ENCODE results near the gene MTTP.

The MTTP gene

DNA sequence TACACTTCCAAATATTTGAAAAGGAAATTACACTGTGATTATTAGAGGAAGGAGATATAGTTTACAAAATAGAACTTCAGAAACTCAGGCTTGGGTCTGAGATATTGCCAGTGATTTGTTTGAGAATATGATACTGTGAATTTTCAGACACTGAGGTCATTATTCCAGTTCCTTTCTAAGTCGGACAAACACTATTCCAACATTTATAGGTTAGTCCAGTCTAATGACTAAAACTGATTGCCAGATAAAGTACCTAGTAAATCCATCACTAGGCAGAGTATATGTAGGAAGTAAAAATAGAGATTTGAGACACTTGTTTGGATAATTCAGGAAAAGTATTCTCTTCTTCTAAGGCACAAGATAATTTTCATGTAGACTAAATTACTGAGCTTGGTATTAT lies 13.2 kb downstream of the MTTP start:
- no peak overlapping the region for H3K4me3 ChIP-seq (ENCODE audit: low read depth, low read length)
- no peak for DNase-seq (ENCODE audit: low read depth)

DNA sequence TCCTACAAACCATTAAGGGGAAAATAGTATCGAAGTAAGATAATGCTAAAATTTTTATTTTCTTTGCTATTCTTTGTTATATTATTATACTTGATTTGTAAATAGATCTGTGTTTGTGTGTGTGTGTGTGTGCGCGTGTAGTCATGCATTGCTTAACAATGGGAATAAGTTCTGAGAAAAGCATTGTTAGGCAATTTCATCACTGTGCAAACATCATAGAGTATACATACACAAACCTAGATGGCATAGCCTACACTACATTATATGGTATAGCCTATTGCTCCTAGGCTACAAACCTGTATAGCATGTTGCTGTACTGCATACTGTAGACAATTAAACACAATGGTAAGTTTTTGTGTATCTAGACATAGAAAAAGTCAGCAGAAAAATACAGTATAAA lies 17.1 kb downstream of the MTTP start:
- DNase-seq (ENCODE audit: low read depth) = no peak
- H3K4me3 ChIP-seq (ENCODE audit: low read depth, low read length) = no peak overlapping the region

DNA sequence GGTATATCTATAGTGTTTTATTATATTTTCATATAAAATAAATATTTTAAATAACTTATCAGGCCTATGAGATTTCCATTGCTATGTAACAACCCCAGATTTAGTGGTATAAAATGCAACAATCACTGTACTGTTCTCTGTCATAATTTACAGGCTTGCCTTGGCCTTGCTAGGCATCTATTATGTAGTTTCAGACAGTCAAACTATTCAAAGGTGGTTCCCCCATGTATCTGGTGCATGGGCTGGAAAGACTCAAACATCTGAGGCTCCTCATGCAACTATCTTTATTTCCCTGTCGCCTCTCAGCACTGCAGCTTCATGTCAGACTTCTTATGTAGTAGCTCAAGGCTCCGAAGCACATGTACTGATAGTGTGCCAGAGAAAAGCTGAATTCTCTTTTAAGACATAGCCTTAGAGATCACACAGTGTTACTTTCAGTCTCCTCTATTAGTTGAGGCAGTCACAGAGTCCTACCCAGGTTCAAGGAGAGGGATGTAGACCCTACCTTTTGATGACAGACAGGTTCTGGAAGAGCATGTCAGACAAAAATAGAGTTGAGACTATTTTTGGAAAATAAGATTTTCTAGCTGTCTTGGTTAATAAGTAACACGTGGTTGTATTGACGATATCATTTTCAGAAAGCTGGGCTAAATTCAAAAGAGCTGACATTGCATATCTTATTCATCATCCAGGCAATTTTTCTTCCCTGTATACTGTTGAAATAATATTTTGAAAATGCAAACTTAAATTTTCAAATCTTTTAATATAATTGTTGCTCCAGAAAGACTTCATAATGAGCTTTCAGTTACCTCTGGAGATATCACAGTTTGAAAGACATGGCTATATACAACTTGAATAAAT lies 19.4 kb downstream of the MTTP start:
- DNase-seq (ENCODE audit: low read depth) = no peak
- H3K4me3 ChIP-seq (ENCODE audit: low read depth, low read length) = no peak overlapping the region

DNA sequence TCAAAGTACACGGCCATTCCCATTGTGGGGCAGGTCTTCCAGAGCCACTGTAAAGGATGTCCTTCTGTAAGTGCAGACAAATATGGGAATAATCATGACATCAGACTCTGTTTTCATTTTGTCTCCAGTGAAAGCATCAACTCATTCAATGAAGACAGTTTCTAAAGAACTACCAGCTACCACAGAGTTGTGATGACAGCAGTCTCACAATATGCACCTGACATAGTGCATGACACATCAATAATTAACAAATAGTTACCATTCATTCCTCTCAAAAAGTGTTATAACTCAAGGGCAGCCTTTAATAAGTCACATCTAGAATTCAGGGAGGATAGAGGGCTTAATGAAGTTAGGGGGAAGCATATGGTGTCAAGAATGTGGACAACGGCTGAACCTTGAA lies 20.2 kb downstream of the MTTP start:
- no peak for DNase-seq (ENCODE audit: low read depth)
- H3K4me3 ChIP-seq (ENCODE audit: low read depth, low read length) = no peak overlapping the region

DNA sequence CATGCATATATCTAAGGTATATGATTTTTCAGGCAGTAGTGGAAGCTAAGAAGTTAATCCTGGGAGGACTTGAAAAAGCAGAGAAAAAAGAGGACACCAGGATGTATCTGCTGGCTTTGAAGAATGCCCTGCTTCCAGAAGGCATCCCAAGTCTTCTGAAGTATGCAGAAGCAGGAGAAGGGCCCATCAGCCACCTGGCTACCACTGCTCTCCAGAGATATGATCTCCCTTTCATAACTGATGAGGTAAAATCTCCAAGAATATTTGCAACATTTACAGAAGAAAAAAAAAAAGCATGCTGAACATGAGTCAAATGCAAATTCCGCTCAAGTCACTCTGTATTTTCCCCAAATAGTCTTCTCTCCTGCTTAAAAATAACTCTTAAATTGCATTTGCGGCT lies 32.1 kb downstream of the MTTP start:
- no peak for DNase-seq (ENCODE audit: low read depth)
- H3K4me3 ChIP-seq (ENCODE audit: low read depth, low read length) = no peak overlapping the region

DNA sequence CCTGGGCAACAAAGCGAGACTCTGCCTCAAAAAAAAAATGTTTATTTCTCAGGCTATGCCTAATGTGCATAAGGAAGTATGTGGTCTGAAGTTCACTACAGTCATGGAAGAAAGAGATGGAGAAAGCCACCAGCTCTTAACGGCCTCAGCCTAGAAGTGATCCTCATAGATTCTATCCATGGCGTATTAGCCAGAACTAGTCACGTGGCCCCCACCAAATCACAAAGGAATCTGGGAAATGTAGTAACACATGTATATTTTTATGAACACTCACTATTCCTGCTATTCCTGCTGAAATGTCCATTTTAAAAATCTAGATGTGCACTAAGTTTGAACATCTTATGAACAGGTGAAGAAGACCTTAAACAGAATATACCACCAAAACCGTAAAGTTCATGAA lies 33.8 kb downstream of the MTTP start:
- no peak overlapping the region for H3K4me3 ChIP-seq (ENCODE audit: low read depth, low read length)
- DNase-seq (ENCODE audit: low read depth) = no peak

DNA sequence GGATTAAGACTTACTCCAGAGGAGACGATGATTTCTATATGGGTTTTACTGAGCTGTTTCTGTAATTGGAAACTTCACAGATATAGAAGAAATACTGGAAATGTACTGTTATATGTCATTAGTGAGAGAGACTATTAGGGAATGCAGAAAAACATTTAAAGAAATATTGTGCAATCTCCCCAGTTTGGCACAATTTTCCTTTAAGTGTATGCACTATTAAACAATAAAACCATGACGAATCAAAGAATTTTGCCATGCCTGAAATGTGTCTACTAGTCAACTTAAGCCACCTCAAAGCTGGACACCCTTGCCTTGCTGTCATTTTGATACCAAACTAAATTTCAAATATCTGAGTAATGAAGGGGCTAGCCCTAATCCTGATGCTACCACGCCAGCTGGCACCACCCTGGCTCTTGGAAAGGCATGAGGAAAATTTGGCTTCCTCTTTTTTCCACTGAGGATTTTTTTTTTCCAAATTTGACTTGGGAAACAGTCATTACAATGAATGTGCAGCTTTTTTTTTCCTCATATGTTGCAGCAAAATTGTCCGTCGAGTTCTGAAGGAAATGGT lies 36.1 kb downstream of the MTTP start:
- DNase-seq (ENCODE audit: low read depth) = no peak
- no peak overlapping the region for H3K4me3 ChIP-seq (ENCODE audit: low read depth, low read length)

DNA sequence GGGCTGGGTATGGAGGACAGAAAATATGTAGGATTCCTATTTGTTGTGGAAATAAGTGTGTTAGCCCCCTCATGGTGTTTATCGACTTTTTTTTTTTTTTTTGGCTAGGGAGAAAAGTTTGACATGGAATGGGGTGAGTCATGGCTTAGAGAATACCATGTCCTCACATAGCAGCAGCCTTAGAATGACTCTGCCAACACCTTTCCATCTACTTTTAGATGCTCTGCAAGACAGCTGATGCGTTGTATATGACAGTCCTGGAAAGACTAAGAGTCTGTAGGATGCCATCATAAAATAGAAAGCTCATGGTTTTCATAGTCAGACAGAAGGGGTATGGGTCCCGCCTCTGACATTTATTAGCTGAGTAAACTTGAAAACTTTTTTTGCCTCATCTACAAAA lies 37.7 kb downstream of the MTTP start:
- no peak overlapping the region for H3K4me3 ChIP-seq (ENCODE audit: low read depth, low read length)
- DNase-seq (ENCODE audit: low read depth) = no peak

DNA sequence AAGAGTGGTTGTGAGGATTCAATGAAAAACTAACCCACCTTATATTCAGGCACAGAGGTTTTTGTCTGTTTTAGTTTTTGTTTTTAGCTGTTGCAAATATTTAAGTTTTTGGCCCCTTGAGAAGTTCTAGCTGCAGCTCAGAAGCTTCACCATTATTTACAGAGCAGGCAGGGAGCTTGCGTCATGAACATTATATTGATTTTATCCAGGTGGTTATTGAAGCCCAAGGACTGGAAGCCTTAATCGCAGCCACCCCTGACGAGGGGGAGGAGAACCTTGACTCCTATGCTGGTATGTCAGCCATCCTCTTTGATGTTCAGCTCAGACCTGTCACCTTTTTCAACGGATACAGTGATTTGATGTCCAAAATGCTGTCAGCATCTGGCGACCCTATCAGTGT lies 38.1 kb downstream of the MTTP start:
- no peak for DNase-seq (ENCODE audit: low read depth)

DNA sequence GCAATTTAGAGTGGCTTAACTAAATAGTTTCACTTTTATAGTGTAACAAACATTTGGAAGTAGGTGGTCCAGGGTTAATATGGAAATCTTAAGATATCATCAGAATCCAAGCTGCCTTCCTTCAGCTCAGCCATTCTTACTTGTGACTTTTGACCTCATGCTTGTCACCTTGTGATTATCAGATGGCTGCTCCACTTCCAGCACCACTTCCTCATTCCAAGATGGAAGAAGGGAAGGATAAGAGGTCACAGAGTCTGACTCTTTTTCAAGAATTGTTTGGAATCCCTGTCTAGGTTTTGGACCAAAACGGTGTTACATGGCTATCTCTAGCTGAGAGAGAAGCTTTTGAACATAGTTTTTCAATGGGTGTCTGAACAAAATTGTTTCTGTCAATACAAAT lies 39.9 kb downstream of the MTTP start:
- DNase-seq (ENCODE audit: low read depth) = no peak
- no peak overlapping the region for H3K4me3 ChIP-seq (ENCODE audit: low read depth, low read length)

More for the DNA sequence above, 38.1 kb downstream of the MTTP start:
- H3K4me3 ChIP-seq (ENCODE audit: low read depth, low read length) = no peak overlapping the region

DNA sequence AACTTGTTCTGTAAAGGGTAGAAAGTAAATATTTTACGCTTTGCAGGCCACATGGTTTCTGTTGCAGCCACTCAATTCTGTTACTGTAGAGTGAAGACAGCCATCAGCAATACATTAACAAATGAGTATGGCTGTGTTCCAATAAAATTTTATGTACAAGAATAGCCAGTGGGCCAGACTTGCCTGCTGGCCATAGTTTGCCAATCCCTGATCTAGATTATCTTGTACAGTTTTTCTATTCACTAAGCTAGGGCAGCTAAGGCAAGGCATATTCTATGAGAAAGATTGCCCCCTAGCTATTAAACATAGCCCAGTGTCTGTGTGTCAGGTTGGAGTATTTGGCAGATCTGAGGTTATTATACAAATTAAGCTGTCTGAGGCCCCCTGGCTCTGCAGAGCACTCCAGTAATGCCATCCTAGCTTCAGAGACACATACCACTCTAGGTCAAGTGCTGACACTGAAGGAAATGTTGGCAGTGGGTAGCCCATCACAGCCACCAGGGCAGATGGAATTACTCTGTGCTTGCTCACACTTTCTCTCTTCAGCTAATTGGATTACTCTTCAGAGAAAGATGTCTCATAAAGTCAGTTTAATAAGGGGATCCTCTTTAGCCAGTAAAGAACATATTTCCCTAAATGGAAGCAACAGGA lies 40.7 kb downstream of the MTTP start:
- DNase-seq (ENCODE audit: low read depth) = no peak
- H3K4me3 ChIP-seq (ENCODE audit: low read depth, low read length) = no peak overlapping the region

DNA sequence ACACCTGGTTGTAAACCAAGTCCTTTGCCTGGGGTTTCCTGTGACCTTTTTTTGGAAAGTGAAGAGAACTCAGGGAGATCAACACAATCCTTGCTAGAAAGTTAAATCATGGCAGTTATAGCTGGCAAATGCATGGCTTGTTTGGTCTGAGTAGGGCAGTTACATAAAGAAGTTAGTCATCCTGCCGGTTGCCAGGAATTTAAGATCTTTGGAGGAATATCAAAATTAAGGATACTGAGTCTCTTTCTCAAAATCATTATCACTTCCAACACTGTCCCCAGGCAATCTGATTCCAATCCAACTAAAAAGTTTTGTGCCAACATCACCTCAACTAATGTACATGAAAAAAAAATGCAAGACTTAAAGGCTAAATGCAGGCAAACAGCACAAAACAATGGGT lies 42.8 kb downstream of the MTTP start:
- no peak for DNase-seq (ENCODE audit: low read depth)
- H3K4me3 ChIP-seq (ENCODE audit: low read depth, low read length) = no peak overlapping the region

DNA sequence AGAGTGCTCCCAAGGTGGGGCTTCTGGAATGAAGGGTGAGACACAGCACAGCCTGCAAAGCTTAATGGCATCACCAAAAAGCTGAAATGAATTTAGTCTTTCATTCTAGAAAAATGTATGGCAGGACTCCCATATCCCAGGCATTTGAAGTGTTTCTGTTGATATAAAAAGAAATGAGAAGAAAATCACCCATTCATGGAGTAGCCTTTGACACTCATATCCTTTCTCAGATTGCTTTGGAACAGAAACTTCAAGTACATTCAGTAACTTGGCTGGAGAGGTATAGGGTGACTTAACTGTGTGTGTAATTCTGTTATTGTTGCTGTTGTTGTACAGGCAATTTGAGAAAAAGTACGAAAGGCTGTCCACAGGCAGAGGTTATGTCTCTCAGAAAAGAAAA lies 47.7 kb downstream of the MTTP start:
- H3K4me3 ChIP-seq (ENCODE audit: low read depth, low read length) = no peak overlapping the region

DNA sequence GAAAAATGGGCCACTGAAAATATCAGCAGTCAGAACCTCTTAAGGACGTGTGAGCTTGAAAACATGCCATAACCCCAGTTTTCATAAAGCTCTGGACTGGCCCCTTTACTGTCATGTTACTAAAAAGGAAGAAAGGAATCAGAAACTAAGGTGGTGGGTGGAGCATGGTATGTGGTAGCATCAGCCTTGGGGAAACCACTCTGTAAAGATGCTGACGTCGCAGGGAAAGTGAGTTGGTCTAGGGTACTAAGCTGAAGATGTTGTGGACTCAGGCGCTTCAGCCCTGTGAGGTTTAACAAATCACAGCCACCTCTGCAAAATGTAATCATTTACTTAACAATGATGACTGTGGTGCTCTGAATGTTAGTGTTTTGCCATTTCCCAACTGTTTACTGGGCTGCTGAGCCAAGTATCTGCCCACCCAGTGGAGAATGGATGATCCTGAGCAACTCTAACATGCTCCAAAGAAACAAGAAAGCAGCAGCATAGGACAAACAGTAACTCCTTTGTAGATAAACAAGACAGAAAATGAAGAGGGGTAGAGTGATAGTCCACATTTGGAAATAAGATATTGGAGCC lies 49.6 kb downstream of the MTTP start:
- no peak overlapping the region for H3K4me3 ChIP-seq (ENCODE audit: low read depth, low read length)
- DNase-seq (ENCODE audit: low read depth) = no peak

More for the DNA sequence above, 47.7 kb downstream of the MTTP start:
- no peak for DNase-seq (ENCODE audit: low read depth)

DNA sequence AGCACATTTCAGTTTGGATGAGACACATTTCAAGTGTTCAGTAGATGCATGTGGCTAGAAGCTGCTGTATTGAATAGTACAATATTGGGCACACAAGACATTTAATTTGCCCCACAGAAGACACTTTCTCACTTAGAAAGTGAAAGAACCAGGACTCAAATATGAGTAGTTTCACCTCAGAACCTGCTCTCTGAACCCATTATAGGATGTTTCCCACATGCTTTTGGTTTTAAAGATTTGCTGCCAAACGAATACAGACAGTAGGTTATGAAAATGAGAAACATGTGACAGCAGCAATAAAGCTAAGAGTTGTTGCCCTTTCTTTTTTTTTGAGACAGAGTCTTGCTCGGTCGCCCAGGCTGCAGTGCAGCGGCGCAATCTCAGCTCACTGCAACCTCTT lies 50.7 kb downstream of the MTTP start:
- no peak overlapping the region for H3K4me3 ChIP-seq (ENCODE audit: low read depth, low read length)
- DNase-seq (ENCODE audit: low read depth) = no peak

DNA sequence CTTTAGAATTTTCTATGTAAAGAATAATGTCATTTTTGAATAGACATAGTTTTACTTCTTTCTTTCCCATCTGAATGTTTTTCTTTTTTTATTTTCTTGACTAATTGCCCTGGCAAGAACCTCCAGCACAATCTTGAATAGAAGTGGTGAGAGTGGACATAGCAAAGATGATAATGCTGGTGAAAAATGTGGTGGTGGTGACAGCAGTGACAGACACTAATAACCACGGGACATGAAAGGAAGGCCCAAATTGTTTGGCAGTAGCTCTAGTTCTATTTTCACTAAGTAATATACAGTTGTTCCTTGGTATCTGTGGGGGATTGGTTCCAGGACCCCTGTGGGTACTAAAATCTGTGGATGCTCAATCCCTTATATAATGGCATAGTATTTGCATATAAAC lies 53.4 kb downstream of the MTTP start:
- no peak for DNase-seq (ENCODE audit: low read depth)
- H3K4me3 ChIP-seq (ENCODE audit: low read depth, low read length) = no peak overlapping the region

DNA sequence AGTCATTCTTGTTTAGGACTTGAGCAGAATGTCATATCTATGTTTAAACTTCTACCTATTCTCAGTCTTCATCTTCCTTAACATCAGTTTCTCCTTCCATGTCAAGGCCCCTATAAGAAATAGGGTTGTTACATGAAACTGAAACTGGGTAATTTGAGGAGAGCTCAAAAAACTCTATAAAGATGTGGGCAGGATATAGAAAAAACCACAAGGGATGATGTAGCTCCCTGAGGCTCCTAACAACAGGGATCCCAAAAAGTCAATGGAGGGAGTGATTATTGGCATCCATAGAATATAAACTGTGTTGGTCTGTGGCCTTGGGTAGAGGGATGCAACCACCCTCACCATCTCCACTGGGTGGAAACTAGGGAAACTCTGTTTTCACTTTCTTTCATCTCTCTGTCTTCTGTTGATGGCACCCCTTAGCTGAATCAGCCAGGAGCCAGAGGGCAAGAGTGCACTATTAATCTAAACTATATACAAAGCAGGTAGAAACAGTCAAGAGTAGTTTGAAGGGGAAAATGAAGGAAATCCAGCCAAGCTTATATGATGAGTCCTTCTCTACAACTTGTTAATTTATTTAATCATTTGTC lies 55.4 kb downstream of the MTTP start:
- DNase-seq (ENCODE audit: low read depth) = no peak

DNA sequence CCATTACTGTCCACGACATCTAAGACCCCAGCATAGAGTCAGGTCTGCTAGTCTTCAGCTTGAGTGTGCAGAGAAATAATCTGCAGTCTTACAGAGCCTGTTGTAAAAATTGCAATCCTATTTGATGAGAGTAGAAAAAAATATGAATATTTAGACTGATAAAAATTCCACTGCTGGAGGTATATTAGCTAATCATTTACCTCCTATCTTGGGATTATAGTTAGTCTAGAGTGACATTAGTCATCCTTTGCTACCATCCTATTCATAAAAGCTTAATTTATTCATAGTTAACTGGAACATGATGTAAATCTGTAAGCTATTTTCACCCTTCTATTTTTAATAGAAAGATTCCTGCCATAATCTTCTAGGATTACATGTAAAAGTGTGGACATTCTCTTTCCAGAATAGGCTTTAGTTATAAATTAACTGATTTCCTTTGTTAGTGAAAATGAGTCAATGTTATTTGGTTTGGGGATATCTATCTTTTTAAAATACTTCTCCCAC lies 56.3 kb downstream of the MTTP start:
- H3K4me3 ChIP-seq (ENCODE audit: low read depth, low read length) = no peak overlapping the region
- DNase-seq (ENCODE audit: low read depth) = no peak

More for the DNA sequence above, 55.4 kb downstream of the MTTP start:
- H3K4me3 ChIP-seq (ENCODE audit: low read depth, low read length) = no peak overlapping the region

DNA sequence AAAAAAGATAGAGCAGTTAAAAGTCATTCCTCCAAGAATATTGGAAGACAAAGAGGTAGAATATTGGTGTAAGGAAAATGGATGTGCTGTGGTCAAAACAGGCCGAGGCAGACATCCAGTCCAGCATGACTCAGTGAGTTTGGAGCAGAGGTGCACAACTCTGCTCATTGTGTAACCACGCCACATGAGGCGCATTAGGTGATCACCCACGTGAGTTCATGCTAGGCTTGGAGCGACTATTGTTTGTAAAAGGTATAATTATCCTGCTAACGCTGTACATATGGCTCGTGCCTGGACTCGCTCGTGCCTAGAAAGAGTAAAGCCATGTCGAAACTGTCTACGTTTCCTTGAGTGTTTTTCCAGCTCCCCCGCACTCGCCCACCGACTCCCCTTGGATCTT lies 59.1 kb downstream of the MTTP start:
- no peak for DNase-seq (ENCODE audit: low read depth)
- no peak overlapping the region for H3K4me3 ChIP-seq (ENCODE audit: low read depth, low read length)

Data from skeletal muscle cell (primary cell).